Smooth muscle cell (in vitro differentiated cells): Measurements from ENCODE around the gene CDH4. TPM values are rescaled to one million over a fixed set of nuclear protein-coding genes. Genes with fewer than 3 reads are reported as not detected.

ENCODE experiments used
- DNase-seq: peaks from one replicate; lab custom pipeline; 2025; ENCODE audit not compliant: unreplicated experiment; lab: John Stamatoyannopoulos, UW
- H2AFZ ChIP-seq: fragments of 200-600 bp; sonication (generic); 2 replicates; pipeline ENCODE4 v1.6.0; 2016; ENCODE audit warnings: antibody characterized with exemption, low read depth, mild to moderate bottlenecking
- H3F3A ChIP-seq: fragments of 200-600 bp; sonication (generic); 2 replicates; pipeline ENCODE4 v1.6.0; 2017; ENCODE audit warnings: antibody characterized with exemption, low read depth
- H3K27ac ChIP-seq: fragments of 200-600 bp; sonication (generic); 2 replicates; pipeline ENCODE4 v1.5.1; 2016; ENCODE audit warnings: low read depth, mild to moderate bottlenecking
- H3K27me3 ChIP-seq: fragments of 200-600 bp; sonication (generic); 2 replicates; pipeline ENCODE4 v1.6.1; 2016; ENCODE audit warnings: low read depth, mild to moderate bottlenecking
- H3K36me3 ChIP-seq: fragments of 200-600 bp; sonication (generic); 2 replicates; pipeline ENCODE4 v1.5.1; 2016; ENCODE audit warnings: low read depth
- H3K4me1 ChIP-seq: fragments of 200-600 bp; sonication (generic); 2 replicates; pipeline ENCODE4 v1.5.1; 2016; ENCODE audit warnings: low read depth
- H3K4me2 ChIP-seq: fragments of 200-600 bp; sonication (generic); 2 replicates; pipeline ENCODE4 v1.6.0; 2016; ENCODE audit warnings: mild to moderate bottlenecking
- H3K4me3 ChIP-seq: fragments of 200-600 bp; sonication (generic); 2 replicates; pipeline ENCODE4 v1.5.1; 2016; ENCODE audit warnings: mild to moderate bottlenecking
- H3K79me2 ChIP-seq: fragments of 200-600 bp; sonication (generic); 2 replicates; pipeline ENCODE4 v1.6.0; 2016; ENCODE audit warnings: low read depth, mild to moderate bottlenecking
- H3K9ac ChIP-seq: fragments of 200-600 bp; sonication (generic); 2 replicates; pipeline ENCODE4 v1.6.0; 2016; ENCODE audit warnings: low read depth
- H3K9me3 ChIP-seq: fragments of 200-600 bp; sonication (generic); replicated peaks from 2 replicates; pipeline ENCODE4 v1.5.1; 2016; ENCODE audit warnings: low read depth
- H4K20me1 ChIP-seq: fragments of 200-600 bp; sonication (generic); 2 replicates; pipeline ENCODE4 v1.6.0; 2016; ENCODE audit warnings: low read depth
- CTCF ChIP-seq: fragments of 200-600 bp; sonication (generic); IDR thresholded peaks from 2 replicates; pipeline ENCODE4 v1.5.1; 2017; ENCODE audit warnings: borderline replicate concordance, mild to moderate bottlenecking, antibody characterized with exemption; ENCODE audit not compliant: insufficient read depth, poor library complexity, severe bottlenecking
- WGBS: methylation state at CpG from one replicate; pipeline ENCODE4 v1.1.7; 2016; ENCODE audit warnings: low lambda C conversion rate; 5-methylcytosine and 5-hydroxymethylcytosine counted together
- polyA plus RNA-seq: library from polyadenylated mRNA; unstranded; fragments of >200 nt; fragmentation: Nextera tagmentation; extraction: Ambion mirVana; gene quantifications from 2 replicates; pipeline ENCODE4 v1.2.1, GENCODE V29; 2016
- total RNA-seq: library from RNA; depleted of rRNA; stranded (reverse); fragments of >200 nt; gene quantifications from 2 replicates; pipeline ENCODE4 v1.2.3, GENCODE V29; 2014

Gene CDH4
- total and polyA plus RNA-seq, 2 experiments from 2014 or later = 0.03 to 0.04 TPM

GRCh38 chr20:61733216-61733615 lies 481.2 kb downstream of the CDH4 start:
- no peak overlapping the region for H3K27ac ChIP-seq
- 93% methylated on average over 12 of the region's 13 CpGs for WGBS
- H3K36me3 ChIP-seq = no peaks in the 10 kb centered on the region
- H3F3A ChIP-seq = no peaks in the 10 kb centered on the region
- no peaks in the 10 kb centered on the region for H4K20me1 ChIP-seq
- no peak overlapping the region for H3K4me2 ChIP-seq
- H3K4me3 ChIP-seq = no peak overlapping the region
- no peak for TF ChIP-seq CTCF
- no peaks in the 10 kb centered on the region for H3K79me2 ChIP-seq
- no peaks in the 10 kb centered on the region for H3K9me3 ChIP-seq
- H3K9ac ChIP-seq = no peak overlapping the region
- DNase-seq = no peak
- no peak overlapping the region for H2AFZ ChIP-seq
- peaks cover 4% of the 10 kb centered on the region for H3K27me3 ChIP-seq
- peaks cover 7% of the 10 kb centered on the region for H3K4me1 ChIP-seq

- H2AFZ ChIP-seq = no peak overlapping the region
- no peaks in the 10 kb centered on the region for H4K20me1 ChIP-seq
- H3K27ac ChIP-seq = no peak overlapping the region
- H3F3A ChIP-seq = no peaks in the 10 kb centered on the region
- DNase-seq = no peak
- 89% methylated on average over 28 of the region's 28 CpGs for WGBS
- peaks cover 4% of the 10 kb centered on the region for H3K27me3 ChIP-seq
- no peaks in the 10 kb centered on the region for H3K36me3 ChIP-seq
- no peak overlapping the region for H3K9ac ChIP-seq
- no peak overlapping the region for H3K4me2 ChIP-seq
- no peak for TF ChIP-seq CTCF
- no peak overlapping the region for H3K4me3 ChIP-seq
- H3K79me2 ChIP-seq = no peaks in the 10 kb centered on the region
- H3K9me3 ChIP-seq = no peaks in the 10 kb centered on the region
- peaks cover 6% of the 10 kb centered on the region for H3K4me1 ChIP-seq
These were observed 482.1 kb downstream of the CDH4 start for GRCh38 chr20:61733891-61734732.

- Histone ChIP-seq H3K27me3 (no peaks in the 10 kb centered on the region), H2AFZ (no peak overlapping the region), H3K4me1 (no peaks in the 10 kb centered on the region), H3K36me3 (no peaks in the 10 kb centered on the region), H3K4me3 (no peak overlapping the region), H3K9ac (no peak overlapping the region), H3K27ac (no peak overlapping the region), H4K20me1 (no peaks in the 10 kb centered on the region), H3K4me2 (no peak overlapping the region), H3K79me2 (no peaks in the 10 kb centered on the region), H3F3A (no peaks in the 10 kb centered on the region), H3K9me3 (no peaks in the 10 kb centered on the region)
- 89% methylated on average over 26 of the region's 26 CpGs for WGBS
- DNase-seq = no peak
- TF ChIP-seq CTCF = no peak
These were observed 482.9 kb downstream of the CDH4 start for GRCh38 chr20:61734733-61735502.

- no peaks in the 10 kb centered on the region for H3K9me3 ChIP-seq
- no peaks in the 10 kb centered on the region for H3K36me3 ChIP-seq
- TF ChIP-seq CTCF = no peak
- H3F3A ChIP-seq = no peaks in the 10 kb centered on the region
- no peak overlapping the region for H3K4me3 ChIP-seq
- no peak for DNase-seq
- H3K4me1 ChIP-seq = no peaks in the 10 kb centered on the region
- no peaks in the 10 kb centered on the region for H3K79me2 ChIP-seq
- 87% methylated on average over 11 of the region's 11 CpGs for WGBS
- H3K27ac ChIP-seq = no peak overlapping the region
- no peak overlapping the region for H3K4me2 ChIP-seq
- H4K20me1 ChIP-seq = no peaks in the 10 kb centered on the region
- H3K27me3 ChIP-seq = no peaks in the 10 kb centered on the region
- H2AFZ ChIP-seq = no peak overlapping the region
- H3K9ac ChIP-seq = no peak overlapping the region
These were observed 483.4 kb downstream of the CDH4 start for GRCh38 chr20:61735503-61735785.
